HepG2 (cell line): ENCODE results near the gene TTC31. TPM values are rescaled to one million over a fixed set of nuclear protein-coding genes. Genes with fewer than 3 reads are reported as not detected.

Source experiments
- ATAC-seq: fragments of 200-7000 bp; cut with Tn5 transposase; 3 replicates; pipeline ENCODE4 v1.9.1; 2020; ENCODE audit warnings: mild to moderate bottlenecking, moderate library complexity
- BruUV-seq: library from RNA; stranded (reverse); fragments of 400-500 nt; replicated peaks from 2 replicates; lab custom pipeline; 2021; lab: Mats Ljungman, UMichigan
- CTCF ChIA-PET: fragments of 300-600 bp; formaldehyde crosslinking; extraction: SDS; loops from one replicate; lab custom pipeline; 2021; ENCODE audit warnings: low total read pairs, inconsistent platforms, low intra/inter-chr PET ratio; lab: Yijun Ruan, JAX
- POLR2A ChIA-PET: fragments of 350-600 bp; sonication (Branson Sonifier 250); formaldehyde crosslinking; loops from one replicate; lab custom pipeline; 2020; ENCODE audit warnings: antibody characterized with exemption, inconsistent platforms; lab: Yijun Ruan, JAX
- DNase-seq: peaks from one replicate; pipeline ENCODE4 v3.0.0-alpha.2; 2015; ENCODE audit warnings: low spot score
- FAIRE-seq: peaks from 3 replicates; lab custom pipeline; 2011; peaks lifted over from hg19 to GRCh38; lab: Jason Lieb, UNC
- H2AFZ ChIP-seq: one replicate; pipeline ENCODE4 v1.6.1; 2011; ENCODE audit warnings: low read length, inconsistent platforms
- H3K27ac ChIP-seq: fragments of 300-600 bp; 3 replicates; pipeline ENCODE4 v1.8.0; 2011; ENCODE audit warnings: mixed run types, mild to moderate bottlenecking, mixed read lengths, low read length, inconsistent platforms; ENCODE audit not compliant: insufficient read depth; ENCODE audit errors: extremely low read length
- H3K27me3 ChIP-seq, 2 experiments: fragments of 200-600 bp in 1 of 2; 2 replicates in 1 of 2; 3 replicates in 1 of 2; pipeline versions ENCODE4 v1.6.0 to v1.8.0; 2011; ENCODE audit warnings: low read length in 2 of 2, mild to moderate bottlenecking in 2 of 2, moderate library complexity in 2 of 2, inconsistent platforms in 1 of 2; ENCODE audit not compliant: insufficient read depth in 2 of 2, control insufficient read depth in 1 of 2
- H3K36me3 ChIP-seq, 2 experiments: fragments of 200-600 bp in 1 of 2; replicated peaks in 1 of 2; 2 replicates in 1 of 2; 3 replicates in 1 of 2; pipeline versions ENCODE4 v1.5.1 to v1.8.0; 2011; ENCODE audit warnings: low read length in 2 of 2, inconsistent platforms in 1 of 2; ENCODE audit not compliant: insufficient read depth in 2 of 2, control insufficient read depth in 1 of 2
- H3K4me1 ChIP-seq: 2 replicates; pipeline ENCODE4 v1.5.1; 2012; ENCODE audit warnings: low read length, inconsistent platforms; ENCODE audit not compliant: insufficient read depth
- H3K4me2 ChIP-seq: 2 replicates; pipeline ENCODE4 v1.6.0; 2011; ENCODE audit warnings: low read depth, low read length, inconsistent platforms
- H3K4me3 ChIP-seq, 3 experiments: fragments of 200-600 bp in 1 of 3; sonication (generic), shearing (Covaris generic) in 1 of 3; replicated peaks in 1 of 3; 2 replicates each; pipeline ENCODE4 v1.5.1; 2011 to 2016; ENCODE audit warnings: low read length in 3 of 3, inconsistent platforms in 2 of 3, low read depth in 2 of 3, mild to moderate bottlenecking in 2 of 3, control low read depth in 1 of 3, mixed read lengths in 1 of 3; ENCODE audit not compliant: insufficient read depth in 1 of 3
- H3K79me2 ChIP-seq: one replicate; pipeline ENCODE4 v1.6.1; 2011; ENCODE audit warnings: low read length, inconsistent platforms; ENCODE audit not compliant: insufficient read depth
- H3K9ac ChIP-seq: 2 replicates; pipeline ENCODE4 v1.6.0; 2011; ENCODE audit warnings: mild to moderate bottlenecking, low read depth, low read length, inconsistent platforms; ENCODE audit not compliant: insufficient read depth
- H3K9me3 ChIP-seq: 2 replicates; pipeline ENCODE4 v1.5.1; 2012; ENCODE audit warnings: mild to moderate bottlenecking, low read length
- H4K20me1 ChIP-seq: 2 replicates; pipeline ENCODE4 v1.6.0; 2011; ENCODE audit warnings: inconsistent platforms, mild to moderate bottlenecking, low read length, moderate library complexity; ENCODE audit not compliant: insufficient read depth
- MLLT10 ChIP-seq: sonication (generic); formaldehyde crosslinking; IDR thresholded peaks from 2 replicates; pipeline ENCODE4 v1.4.0; 2020; ENCODE audit warnings: missing genetic modification reagents
- TBP ChIP-seq: sonication (generic); formaldehyde crosslinking; IDR thresholded peaks from 2 replicates; pipeline ENCODE4 v1.5.0; 2020; ENCODE audit warnings: missing genetic modification reagents
- ZBTB26 ChIP-seq: IDR thresholded peaks from 2 replicates; pipeline ENCODE4 v1.6.1; 2016; ENCODE audit warnings: missing compliant biosample characterization, missing genetic modification reagents, borderline replicate concordance
- ZBTB40 ChIP-seq, 2 experiments: fragments of 450-650 bp in 1 of 2; sonication (generic) in 1 of 2; formaldehyde crosslinking in 1 of 2; IDR thresholded peaks; 2 replicates each; pipeline versions ENCODE4 v1.6.1 to v1.8.0; 2016 to 2022; ENCODE audit warnings: antibody characterized with exemption in 1 of 2, mild to moderate bottlenecking in 1 of 2, missing genetic modification reagents in 1 of 2
- ZNF232 ChIP-seq: sonication (generic); formaldehyde crosslinking; IDR thresholded peaks from 2 replicates; pipeline ENCODE4 v1.4.0; 2020; ENCODE audit warnings: missing genetic modification reagents, borderline replicate concordance
- ZNF350 ChIP-seq: sonication (generic); formaldehyde crosslinking; IDR thresholded peaks from 2 replicates; pipeline ENCODE4 v1.4.0; 2020; ENCODE audit warnings: mild to moderate bottlenecking, low read depth, missing genetic modification reagents, borderline replicate concordance
- ZNF562 ChIP-seq: sonication (generic); formaldehyde crosslinking; IDR thresholded peaks from 2 replicates; pipeline ENCODE4 v1.8.0; 2022; ENCODE audit warnings: missing genetic modification reagents, borderline replicate concordance
- WGBS: methylation state at CpG from one replicate; pipeline ENCODE4 v1.1.6; 2017; ENCODE audit warnings: low lambda C conversion rate; 5-methylcytosine and 5-hydroxymethylcytosine counted together
- in situ Hi-C: cut with HindIII; loops from 2 replicates; pipeline ENCODE4 v1.10.0; 2017; ENCODE audit warnings: low pct_unique_long_range_greater_than_20kb; ENCODE audit not compliant: extremely low pct_ligation_motif_present
- intact Hi-C: fragments of 100-400 bp; cut with micrococcal nuclease; formaldehyde crosslinking; loops from one replicate; pipeline ENCODE4 v1.10.0; 2022; ENCODE audit not compliant: unreplicated experiment
- polyA plus RNA-seq, 8 experiments: library from polyadenylated mRNA; depleted of rRNA in 3 of 8; stranded (reverse) in 7 of 8; unstranded in 1 of 8; fragments of >200 nt; fragmentation: Illumina TruSeq in 4 of 8; extraction: Trizol in 4 of 8; gene quantifications; 2 replicates each; pipeline versions ENCODE4 v1.2.1 to v1.2.3, GENCODE V29; 2011 to 2016; ENCODE audit warnings: low read depth in 4 of 8, missing spikeins in 1 of 8, mixed read lengths in 1 of 8; ENCODE audit not compliant: insufficient read depth in 1 of 8
- total RNA-seq, 5 experiments: library from RNA; depleted of rRNA; stranded (reverse); fragments of >200 nt; fragmentation: Illumina TruSeq; extraction: Trizol; gene quantifications; 2 replicates each; pipeline ENCODE4 v1.2.3, GENCODE V29; 2016; ENCODE audit warnings: low read depth in 1 of 5
- TF ChIP-seq, protein P1 (sequence below): sonication (generic); formaldehyde crosslinking; IDR thresholded peaks from 2 replicates; pipeline ENCODE4 v1.4.0; 2020; ENCODE audit warnings: missing genetic modification reagents, borderline replicate concordance
- TF ChIP-seq, protein P2 (sequence below): IDR thresholded peaks from 2 replicates; pipeline ENCODE4 v1.6.1; 2018; ENCODE audit warnings: missing genetic modification reagents

TTC31 gene
- total and polyA plus RNA-seq, 2 of the 13 experiments (the other 11 are each of a cell fraction or from before 2014, with no cell fraction given): 28.3 to 39.5 TPM

DNA sequence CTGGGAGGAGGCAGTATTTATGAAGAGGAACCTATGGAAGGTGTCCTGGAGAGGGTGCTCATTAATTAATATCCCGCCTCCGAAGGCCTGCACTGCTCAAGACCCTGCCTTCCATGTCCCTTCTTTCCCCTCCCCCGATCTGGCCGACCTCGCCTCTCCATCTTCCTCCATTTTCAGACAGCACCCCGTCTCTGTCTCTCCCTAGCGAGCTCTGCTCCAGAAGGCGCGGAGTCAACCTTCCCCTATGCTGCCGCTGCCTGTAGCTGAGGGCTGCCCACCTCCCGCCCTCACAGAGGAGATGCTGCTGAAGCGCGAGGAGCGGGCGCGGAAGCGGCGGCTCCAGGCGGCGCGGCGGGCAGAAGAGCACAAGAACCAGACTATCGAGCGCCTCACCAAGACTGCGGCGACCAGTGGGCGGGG lies 25.7 kb upstream of the TTC31 start:
- H3K27me3 ChIP-seq: no peaks in the 10 kb centered on the region; a peak in 1 of 5 replicates
- peak overlapping the region; percentile 89 for H3K27ac ChIP-seq
- no peaks in the 10 kb centered on the region for H3K9me3 ChIP-seq
- BruUV-seq: no TSS peak
- H3K9ac ChIP-seq: peak overlapping the region; percentile 85
- ATAC-seq: no peak
- intact Hi-C loops: no loop called here
- 2% methylated on average over 27 of the region's 27 CpGs for WGBS
- H3K36me3 ChIP-seq: peaks cover 1 to 12% of the 10 kb centered on the region in 2 experiments; a peak in 4 of 5 replicates
- ChIA-PET POLR2A (interaction anchor here (0.7 to 12.4 kb wide), 11 partner anchors 14 to 1244 kb away, joined by 3 to 342 read pairs (median 24); partner anchors contain the start of genes CCDC142, LBX2, MRPL53 and PCGF1), CTCF (no interaction called here)
- peaks cover 49% of the 10 kb centered on the region for H3K4me1 ChIP-seq
- DNase-seq: no peak
- H3K79me2 ChIP-seq: peaks cover 22% of the 10 kb centered on the region
- peak overlapping the region; percentile 95 for H3K4me2 ChIP-seq
- H2AFZ ChIP-seq: no peak overlapping the region
- peaks cover 4% of the 10 kb centered on the region; the same call in 1 of the 2 replicates for H4K20me1 ChIP-seq
- H3K4me3 ChIP-seq: peak overlapping the region; percentile 75 to 92 (median 76)
- no peak for FAIRE-seq
- in situ Hi-C loops: no loop called here
- no peak for TF ChIP-seq TBP
- no peak for TF ChIP-seq MLLT10 (CRISPR knock-in tag)
- TF ChIP-seq, protein P1, sequence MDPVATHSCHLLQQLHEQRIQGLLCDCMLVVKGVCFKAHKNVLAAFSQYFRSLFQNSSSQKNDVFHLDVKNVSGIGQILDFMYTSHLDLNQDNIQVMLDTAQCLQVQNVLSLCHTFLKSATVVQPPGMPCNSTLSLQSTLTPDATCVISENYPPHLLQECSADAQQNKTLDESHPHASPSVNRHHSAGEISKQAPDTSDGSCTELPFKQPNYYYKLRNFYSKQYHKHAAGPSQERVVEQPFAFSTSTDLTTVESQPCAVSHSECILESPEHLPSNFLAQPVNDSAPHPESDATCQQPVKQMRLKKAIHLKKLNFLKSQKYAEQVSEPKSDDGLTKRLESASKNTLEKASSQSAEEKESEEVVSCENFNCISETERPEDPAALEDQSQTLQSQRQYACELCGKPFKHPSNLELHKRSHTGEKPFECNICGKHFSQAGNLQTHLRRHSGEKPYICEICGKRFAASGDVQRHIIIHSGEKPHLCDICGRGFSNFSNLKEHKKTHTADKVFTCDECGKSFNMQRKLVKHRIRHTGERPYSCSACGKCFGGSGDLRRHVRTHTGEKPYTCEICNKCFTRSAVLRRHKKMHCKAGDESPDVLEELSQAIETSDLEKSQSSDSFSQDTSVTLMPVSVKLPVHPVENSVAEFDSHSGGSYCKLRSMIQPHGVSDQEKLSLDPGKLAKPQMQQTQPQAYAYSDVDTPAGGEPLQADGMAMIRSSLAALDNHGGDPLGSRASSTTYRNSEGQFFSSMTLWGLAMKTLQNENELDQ: no peak
- peak; percentile 11; the same call in 1 of the 2 replicates for TF ChIP-seq ZBTB26 (CRISPR knock-in tag)
- no peak for TF ChIP-seq ZNF350 (CRISPR knock-in tag)
- no peak for TF ChIP-seq ZBTB40 (IDR thresholded peaks at IDR 0.05)
- no peak for TF ChIP-seq ZBTB40 (CRISPR knock-in tag; IDR thresholded peaks at IDR 0.05)
- TF ChIP-seq ZNF562 (CRISPR knock-in tag): no peak
- TF ChIP-seq, protein P2, sequence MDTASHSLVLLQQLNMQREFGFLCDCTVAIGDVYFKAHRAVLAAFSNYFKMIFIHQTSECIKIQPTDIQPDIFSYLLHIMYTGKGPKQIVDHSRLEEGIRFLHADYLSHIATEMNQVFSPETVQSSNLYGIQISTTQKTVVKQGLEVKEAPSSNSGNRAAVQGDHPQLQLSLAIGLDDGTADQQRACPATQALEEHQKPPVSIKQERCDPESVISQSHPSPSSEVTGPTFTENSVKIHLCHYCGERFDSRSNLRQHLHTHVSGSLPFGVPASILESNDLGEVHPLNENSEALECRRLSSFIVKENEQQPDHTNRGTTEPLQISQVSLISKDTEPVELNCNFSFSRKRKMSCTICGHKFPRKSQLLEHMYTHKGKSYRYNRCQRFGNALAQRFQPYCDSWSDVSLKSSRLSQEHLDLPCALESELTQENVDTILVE: no peak
- no peak for TF ChIP-seq ZNF232
